ENCODE measurements around the gene CSF2RB.

DNA sequence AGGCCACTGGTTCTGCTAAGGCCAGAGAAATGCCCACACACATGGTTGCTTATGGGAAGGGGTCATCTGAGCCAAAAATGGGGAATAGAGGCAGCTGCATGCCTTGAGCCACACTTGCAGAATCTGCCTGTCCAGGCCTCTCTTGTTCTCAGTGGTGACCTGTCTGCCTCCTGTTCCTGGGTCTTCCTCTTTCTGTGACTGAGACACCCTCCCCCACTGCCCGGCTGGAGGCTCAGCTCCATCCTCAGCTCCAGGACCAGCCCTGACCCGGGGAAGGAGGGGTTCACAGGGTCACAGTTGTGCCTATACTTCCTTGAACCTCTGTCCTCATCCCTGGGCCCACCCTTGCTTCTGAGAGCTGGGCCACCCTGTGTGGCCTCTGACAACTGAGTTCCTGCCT lies 52.3 kb downstream of the CSF2RB start:
- TF ChIP-seq CTCF (conservative IDR thresholded peaks at IDR 0.05), result no peak
- no peak for TF ChIP-seq EZH2 (IDR thresholded peaks at IDR 0.05; ENCODE audit: low read depth)
